Choroid plexus epithelial cell (primary cell): ENCODE results near the gene NUF2.

ENCODE experiments used
- DNase-seq: peaks from one replicate; pipeline ENCODE4 v3.0.0-alpha.2; 2010; ENCODE audit warnings: low read depth
- H3K4me3 ChIP-seq: 2 replicates; pipeline ENCODE4 v1.5.1; 2011; ENCODE audit warnings: low read depth, mild to moderate bottlenecking, control low read depth, low read length, moderate library complexity
- CTCF ChIP-seq: conservative IDR thresholded peaks from 2 replicates; pipeline ENCODE4 v1.5.1; 2011; ENCODE audit warnings: low read depth, mild to moderate bottlenecking, control low read depth, inconsistent platforms, low read length, moderate library complexity

The NUF2 gene

GRCh38 chr1:163366555-163366954, 44.8 kb downstream of the NUF2 start:
- DNase-seq, result no peak
- H3K4me3 ChIP-seq, result no peak overlapping the region
- TF ChIP-seq CTCF, result no peak

GRCh38 chr1:163367721-163368120, 46.0 kb downstream of the NUF2 start:
- DNase-seq, result no peak
- TF ChIP-seq CTCF, result no peak

GRCh38 chr1:163372576-163372975, 50.8 kb downstream of the NUF2 start:
- no peak for DNase-seq
- TF ChIP-seq CTCF, result no peak
- no peak overlapping the region for H3K4me3 ChIP-seq

More at GRCh38 chr1:163367721-163368120, 46.0 kb downstream of the NUF2 start:
- no peak overlapping the region for H3K4me3 ChIP-seq

- no peak for DNase-seq
Measured at GRCh38 chr1:163378554-163378953, 56.8 kb downstream of the NUF2 start.

GRCh38 chr1:163379801-163380200, 58.0 kb downstream of the NUF2 start:
- no peak overlapping the region for H3K4me3 ChIP-seq
- TF ChIP-seq CTCF, result no peak
- DNase-seq, result no peak

More at GRCh38 chr1:163378554-163378953, 56.8 kb downstream of the NUF2 start:
- no peak for TF ChIP-seq CTCF
- H3K4me3 ChIP-seq, result no peak overlapping the region

- no peak for TF ChIP-seq CTCF
- DNase-seq, result no peak
- no peak overlapping the region for H3K4me3 ChIP-seq
Measured at GRCh38 chr1:163381487-163382184, 59.9 kb downstream of the NUF2 start.

GRCh38 chr1:163382395-163382794, 60.6 kb downstream of the NUF2 start:
- no peak for TF ChIP-seq CTCF
- no peak overlapping the region for H3K4me3 ChIP-seq
- DNase-seq, result no peak
